Measurements from ENCODE around the gene NUP85. TPM values are rescaled to one million over a fixed set of nuclear protein-coding genes. Genes with fewer than 3 reads are reported as not detected.

Gene NUP85
- total RNA-seq, 1 experiment from 2014 or later: 164 TPM

GRCh38 chr17:75174996-75175395, 30.5 kb upstream of the NUP85 start:
- intact Hi-C loops (cut with micrococcal nuclease): no loop called here
- H4K20me1 ChIP-seq (ENCODE audit: insufficient read depth): peaks cover 30% of the 10 kb centered on the region; the same call in 1 of the 2 replicates
- POLR2A ChIA-PET: no interaction called here

More at GRCh38 chr17:75174996-75175395, 30.5 kb upstream of the NUP85 start:
- Histone ChIP-seq H3K4me3 (replicated peaks in 1 of 2; ENCODE audit: low read depth in 1 of 2, low read length in 2 of 2) (no peak overlapping the region), H3K9ac (ENCODE audit: low read length) (no peak overlapping the region), H3K9me2 (ENCODE audit: insufficient read depth) (no peaks in the 10 kb centered on the region), H3K9me3 (ENCODE audit: control insufficient read depth in 1 of 2, insufficient read depth in 1 of 2, low read depth in 1 of 2, low read length in 2 of 2) (no peaks in the 10 kb centered on the region), H3K27ac (ENCODE audit: low read depth, low read length) (no peak overlapping the region), H3K4me2 (ENCODE audit: low read length) (no peak overlapping the region), H3K79me2 (ENCODE audit: insufficient read depth, low read length) (peaks cover 100% of the 10 kb centered on the region), H3K36me3 (ENCODE audit: control insufficient read depth in 1 of 2, insufficient read depth in 2 of 2, low read length in 2 of 2) (peaks cover 51 to 73% of the 10 kb centered on the region in 2 experiments), H2AFZ (ENCODE audit: low read depth, low read length, poor library complexity, severe bottlenecking) (no peak overlapping the region), H3K27me3 (ENCODE audit: insufficient read depth, low read length) (no peaks in the 10 kb centered on the region), H3K4me1 (ENCODE audit: control insufficient read depth in 1 of 2, insufficient read depth in 2 of 2, low read length in 2 of 2) (peaks cover 1 to 10% of the 10 kb centered on the region in 2 experiments; a peak in 3 of 4 replicates)
- no peak for TF ChIP-seq CBX3 (IDR thresholded peaks at IDR 0.05; ENCODE audit: low read depth)
- TF ChIP-seq ZNF274 (IDR thresholded peaks at IDR 0.05; ENCODE audit: low read depth, low read length): no peak
- TF ChIP-seq ZBTB33 (IDR thresholded peaks at IDR 0.05; ENCODE audit: extremely low read depth, insufficient replicate concordance, low read length): no peak
- TF ChIP-seq SP1 (IDR thresholded peaks at IDR 0.05; ENCODE audit: low read depth): no peak
- no peak for TF ChIP-seq ELF1 (IDR thresholded peaks at IDR 0.05; ENCODE audit: borderline replicate concordance, low read depth)
- no peak for TF ChIP-seq RAD21 (IDR thresholded peaks at IDR 0.05; ENCODE audit: low read depth)
- TF ChIP-seq EZH2 (IDR thresholded peaks at IDR 0.05): no peak
- no peak for TF ChIP-seq SIN3A (IDR thresholded peaks at IDR 0.05; ENCODE audit: low read depth)
- TF ChIP-seq REST (IDR thresholded peaks at IDR 0.05; ENCODE audit: low read depth): no peak
- TF ChIP-seq CTCF (IDR thresholded peaks at IDR 0.05 in 2 of 3, conservative IDR thresholded peaks at IDR 0.05 in 1 of 3; ENCODE audit: borderline replicate concordance in 1 of 3, insufficient read depth in 1 of 3, low read depth in 2 of 3, low read length in 2 of 3): no peak
- TF ChIP-seq EGR1 (IDR thresholded peaks at IDR 0.05; ENCODE audit: low read depth): no peak
- no peak for TF ChIP-seq ZFX (IDR thresholded peaks at IDR 0.05)
- TF ChIP-seq POLR2A (IDR thresholded peaks at IDR 0.05; ENCODE audit: borderline replicate concordance, extremely low read depth, insufficient read depth, insufficient read length): no peak
- TF ChIP-seq POLR2AphosphoS5 (IDR thresholded peaks at IDR 0.05; ENCODE audit: low read depth, low read length): no peak
- no peak for TF ChIP-seq EZH2phosphoT487 (IDR thresholded peaks at IDR 0.05; ENCODE audit: borderline replicate concordance)
- no peak for TF ChIP-seq ATF3 (IDR thresholded peaks at IDR 0.05)
- DNase-seq (ENCODE audit: low read depth, low spot score): no peak
- CTCF ChIA-PET: interaction anchor here (1.6 kb wide), 1 partner anchor 61 kb away, joined by 5 read pairs; no protein-coding TSS in a partner anchor
- RAD21 ChIA-PET (ENCODE audit: low non-redundant PET in 1 of 2, low total read pairs in 2 of 2, uncharacterized antibody in 2 of 2, unreplicated experiment in 2 of 2): no interaction called here
- no TSS peak for BruUV-seq (replicated peaks)
- ATAC-seq: no peak
